Measurements from ENCODE around the gene FOXE3. TPM values are rescaled to one million over a fixed set of nuclear protein-coding genes. Genes with fewer than 3 reads are reported as not detected.

The FOXE3 gene
- total RNA-seq, 4 donors from 2014 or later: not detected

- Histone ChIP-seq H3K27ac (no peak overlapping the region), H3K4me1 (no peaks in the 10 kb centered on the region), H3K27me3 (peaks cover 33 to 54% (median 35%) of the 10 kb centered on the region in 3 donors), H3K9me3 (no peaks in the 10 kb centered on the region), H3K36me3 (no peaks in the 10 kb centered on the region), H3K4me3 (no peak overlapping the region)
- intact Hi-C loops (cut with DNase I; ENCODE audit: low total_unique reads): no loop called here
- TF ChIP-seq CTCF (IDR thresholded peaks at IDR 0.05 in 4 of 5, conservative IDR thresholded peaks at IDR 0.05 in 1 of 5) (no peak), POLR2A (IDR thresholded peaks at IDR 0.05) (no peak)
- DNase-seq (no peak), ATAC-seq (no peak)
- in situ Hi-C loops (cut with MboI; ENCODE audit: low sequenced_read_pairs in 4 of 4): loop anchor here in 1 of 4 donors (25.0 kb wide), 1 partner anchor 229 kb away; the partner anchor contains the start of gene PDZK1IP1
Observed at GRCh38 chr1:47416319-47417169, 459 bp downstream of the FOXE3 start.

- in situ Hi-C loops (cut with MboI; ENCODE audit: low sequenced_read_pairs in 4 of 4) (loop anchor here in 1 of 4 donors (25.0 kb wide), 1 partner anchor 230 kb away; the partner anchor contains the start of gene PDZK1IP1), intact Hi-C loops (cut with DNase I; ENCODE audit: low total_unique reads) (no loop called here)
- Histone ChIP-seq H3K9me3 (no peaks in the 10 kb centered on the region), H3K4me1 (no peaks in the 10 kb centered on the region), H3K27me3 (peaks cover 33 to 53% (median 35%) of the 10 kb centered on the region in 3 donors), H3K4me3 (no peak overlapping the region), H3K36me3 (no peaks in the 10 kb centered on the region), H3K27ac (no peak overlapping the region)
- no peak for TF ChIP-seq CTCF (IDR thresholded peaks at IDR 0.05 in 4 of 5, conservative IDR thresholded peaks at IDR 0.05 in 1 of 5)
- TF ChIP-seq POLR2A (IDR thresholded peaks at IDR 0.05): no peak
- DNase-seq (no peak), ATAC-seq (no peak)
Observed at GRCh38 chr1:47417170-47418044, 1.3 kb downstream of the FOXE3 start.

DNA sequence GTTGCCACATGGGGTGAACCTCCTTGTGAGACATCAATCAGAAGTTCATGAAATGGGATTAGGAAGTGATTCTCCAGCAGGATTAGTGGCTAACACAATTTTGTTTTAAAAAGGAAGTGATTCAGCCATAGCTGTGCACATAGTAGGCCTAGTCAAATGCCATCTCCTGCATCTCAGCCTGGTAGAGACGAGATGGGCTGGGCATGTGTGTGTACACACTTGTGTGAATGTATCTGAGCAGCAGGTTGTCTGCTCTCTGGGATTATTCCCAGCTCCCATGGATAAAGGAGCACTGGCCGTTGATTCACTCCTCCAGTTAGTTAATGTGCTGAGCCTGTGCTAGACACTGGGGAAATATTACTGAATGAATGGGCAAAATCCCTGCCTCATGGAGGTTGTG, 2.0 kb downstream of the FOXE3 start:
- no peak for ATAC-seq
- H3K27ac ChIP-seq: no peak overlapping the region
- DNase-seq: no peak
- peaks cover 33 to 51% (median 35%) of the 10 kb centered on the region in 3 donors for H3K27me3 ChIP-seq
- in situ Hi-C loops (cut with MboI; ENCODE audit: low sequenced_read_pairs in 4 of 4): loop anchor here in 1 of 4 donors (25.0 kb wide), 1 partner anchor 231 kb away; the partner anchor contains the start of gene PDZK1IP1
- intact Hi-C loops (cut with DNase I; ENCODE audit: low total_unique reads): no loop called here
- no peaks in the 10 kb centered on the region for H3K9me3 ChIP-seq
- H3K4me3 ChIP-seq: no peak overlapping the region
- H3K36me3 ChIP-seq: no peaks in the 10 kb centered on the region
- H3K4me1 ChIP-seq: no peaks in the 10 kb centered on the region
- TF ChIP-seq CTCF (IDR thresholded peaks at IDR 0.05 in 4 of 5, conservative IDR thresholded peaks at IDR 0.05 in 1 of 5) (no peak), POLR2A (IDR thresholded peaks at IDR 0.05) (no peak)

GRCh38 chr1:47418681-47419325, 2.7 kb downstream of the FOXE3 start:
- Histone ChIP-seq H3K36me3 (no peaks in the 10 kb centered on the region), H3K4me1 (no peaks in the 10 kb centered on the region), H3K27me3 (peaks cover 33 to 51% (median 35%) of the 10 kb centered on the region in 3 donors), H3K4me3 (no peak overlapping the region), H3K9me3 (no peaks in the 10 kb centered on the region), H3K27ac (no peak overlapping the region)
- ATAC-seq (no peak), DNase-seq (no peak)
- intact Hi-C loops (cut with DNase I; ENCODE audit: low total_unique reads) (no loop called here), in situ Hi-C loops (cut with MboI; ENCODE audit: low sequenced_read_pairs in 4 of 4) (loop anchor here in 1 of 4 donors (25.0 kb wide), 1 partner anchor 232 kb away; the partner anchor contains the start of gene PDZK1IP1)
- no peak for TF ChIP-seq POLR2A (IDR thresholded peaks at IDR 0.05)
- no peak for TF ChIP-seq CTCF (IDR thresholded peaks at IDR 0.05 in 4 of 5, conservative IDR thresholded peaks at IDR 0.05 in 1 of 5)

Measured in gastrocnemius medialis (tissue), 4 donors.